IPS-NIHi11 (cell line): ENCODE measurements around the gene LUC7L.
"Not testable (repeated sequence)": the region's sequence is repeated elsewhere in the genome, so short reads cannot be mapped to it uniquely, and the experiment has no call there.

Experiments
- DNase-seq: peaks from one replicate; pipeline ENCODE4 v3.0.0; 2012; ENCODE audit warnings: mixed read lengths, low spot score

Gene LUC7L

GRCh38 chr16:164827-165538 lies 64.3 kb downstream of the LUC7L start:
- no peak for DNase-seq

GRCh38 chr16:164134-164823 lies 65.0 kb downstream of the LUC7L start:
- DNase-seq: not testable (repeated sequence)

GRCh38 chr16:163696-164095 lies 65.6 kb downstream of the LUC7L start:
- not testable (repeated sequence) for DNase-seq

- not testable (repeated sequence) for DNase-seq
Observed at GRCh38 chr16:163139-163538, 66.1 kb downstream of the LUC7L start.

- DNase-seq: no peak
Observed at GRCh38 chr16:162271-162991, 66.8 kb downstream of the LUC7L start.

- no peak for DNase-seq
Observed at GRCh38 chr16:160691-161190, 68.5 kb downstream of the LUC7L start.

- DNase-seq: not testable (repeated sequence)
Observed at GRCh38 chr16:160242-160641, 69.0 kb downstream of the LUC7L start.

- no peak for DNase-seq
Observed at GRCh38 chr16:159136-159849, 70.0 kb downstream of the LUC7L start.

GRCh38 chr16:155031-155398 lies 74.2 kb downstream of the LUC7L start:
- no peak for DNase-seq

- peak; percentile 73 for DNase-seq
Observed at GRCh38 chr16:154217-155030, 74.8 kb downstream of the LUC7L start.

GRCh38 chr16:153550-154216 lies 75.6 kb downstream of the LUC7L start:
- not testable (repeated sequence) for DNase-seq

GRCh38 chr16:153129-153521 lies 76.1 kb downstream of the LUC7L start:
- not testable (repeated sequence) for DNase-seq

- DNase-seq: no peak
Observed at GRCh38 chr16:152141-153128, 76.8 kb downstream of the LUC7L start, which contains the start of gene HBZ. TSS of gene HBZ (plus strand) at chr16:152644. CDS start at chr16:152910, 266 bp downstream.

- no peak for DNase-seq
Observed at GRCh38 chr16:149024-149660, 80.1 kb downstream of the LUC7L start.

- no peak for DNase-seq
Observed at GRCh38 chr16:146646-147045, 82.6 kb downstream of the LUC7L start.

GRCh38 chr16:144797-145252 lies 84.4 kb downstream of the LUC7L start:
- DNase-seq: no peak

- no peak for DNase-seq
Observed at GRCh38 chr16:143456-143855, 85.8 kb downstream of the LUC7L start.

- no peak for DNase-seq
Observed at GRCh38 chr16:143047-143446, 86.2 kb downstream of the LUC7L start.
